Fibroblast of lung (primary cell): ENCODE measurements around the gene MANSC1. TPM values are rescaled to one million over a fixed set of nuclear protein-coding genes. Genes with fewer than 3 reads are reported as not detected.

Source experiments
- DNase-seq, 2 donors: peaks; one replicate each; pipeline versions ENCODE4 v3.0.0 to v3.0.0-alpha.2; 2010; ENCODE audit warnings: low read depth in 2 of 2
- H2AFZ ChIP-seq: 2 replicates; pipeline ENCODE4 v1.5.1; 2012; ENCODE audit warnings: low read length, control low read depth, inconsistent platforms
- H3K27ac ChIP-seq: 2 replicates; pipeline ENCODE4 v1.5.1; 2011; ENCODE audit warnings: low read length, control low read depth; ENCODE audit not compliant: insufficient read depth
- H3K27me3 ChIP-seq: 2 replicates; pipeline ENCODE4 v1.5.1; 2011; ENCODE audit warnings: mild to moderate bottlenecking, low read length; ENCODE audit not compliant: control insufficient read depth, insufficient read depth
- H3K36me3 ChIP-seq: 2 replicates; pipeline ENCODE4 v1.5.1; 2011; ENCODE audit warnings: low read length; ENCODE audit not compliant: control insufficient read depth, insufficient read depth
- H3K4me1 ChIP-seq: 2 replicates; pipeline ENCODE4 v1.5.1; 2011; ENCODE audit warnings: low read length; ENCODE audit not compliant: control insufficient read depth, insufficient read depth; ENCODE audit errors: extremely low read depth
- H3K4me2 ChIP-seq: 2 replicates; pipeline ENCODE4 v1.5.1; 2011; ENCODE audit warnings: low read length, control low read depth; ENCODE audit not compliant: insufficient read depth; ENCODE audit errors: extremely low read depth
- H3K4me3 ChIP-seq, 4 experiments: fragments of 200-600 bp in 1 of 4; sonication (generic) in 1 of 4; replicated peaks in 1 of 4; 2 replicates each; pipeline ENCODE4 v1.5.1; 2011 to 2016; ENCODE audit warnings: low read length in 4 of 4, low read depth in 3 of 4, mild to moderate bottlenecking in 3 of 4, control low read depth in 2 of 4, inconsistent platforms in 1 of 4, mixed read lengths in 1 of 4; ENCODE audit not compliant: insufficient read depth in 1 of 4; ENCODE audit errors: control extremely low read depth in 1 of 4
- H3K79me2 ChIP-seq: 2 replicates; pipeline ENCODE4 v1.5.1; 2012; ENCODE audit warnings: mild to moderate bottlenecking, low read length, inconsistent platforms; ENCODE audit not compliant: control insufficient read depth, insufficient read depth
- H3K9ac ChIP-seq: 2 replicates; pipeline ENCODE4 v1.5.1; 2011; ENCODE audit warnings: mild to moderate bottlenecking, low read length, control low read depth; ENCODE audit not compliant: insufficient read depth
- H3K9me3 ChIP-seq: 2 replicates; pipeline ENCODE4 v1.5.1; 2012; ENCODE audit warnings: low read depth, low read length; ENCODE audit not compliant: control insufficient read depth, insufficient read depth
- H4K20me1 ChIP-seq: 2 replicates; pipeline ENCODE4 v1.5.1; 2011; ENCODE audit warnings: low read length; ENCODE audit not compliant: control insufficient read depth, insufficient read depth; ENCODE audit errors: extremely low read depth
- CTCF ChIP-seq, 2 donors: IDR thresholded peaks in 1 of 2; conservative IDR thresholded peaks in 1 of 2; 1 replicate in 1 of 2; 2 replicates in 1 of 2; pipeline ENCODE4 v1.5.1; 2011 to 2012; ENCODE audit warnings: low read length in 2 of 2, control low read depth in 1 of 2, inconsistent platforms in 1 of 2, low read depth in 1 of 2, mild to moderate bottlenecking in 1 of 2
- EZH2 ChIP-seq: IDR thresholded peaks from 2 replicates; pipeline ENCODE4 v1.5.1; 2012; ENCODE audit warnings: low read length, control low read depth, mild to moderate bottlenecking; ENCODE audit errors: missing control alignments
- polyA plus RNA-seq, 2 donors: library from polyadenylated mRNA; depleted of rRNA in 1 of 2; stranded (reverse) in 1 of 2; unstranded in 1 of 2; fragments of >200 nt; gene quantifications; 2 replicates each; pipeline ENCODE4 v1.2.1, GENCODE V29; 2011 to 2012; ENCODE audit warnings: missing spikeins in 1 of 2
- total RNA-seq: library from RNA; depleted of rRNA; stranded (reverse); fragments of >200 nt; gene quantifications from 2 replicates; pipeline ENCODE4 v1.2.1, GENCODE V29; 2014

MANSC1 gene
- total and polyA plus RNA-seq, 2 donors (not counting 1 experiment from before 2014, with no cell fraction given), result 1.8 to 3.7 TPM

- H3K9me3 ChIP-seq, result no peaks in the 10 kb centered on the region
- H4K20me1 ChIP-seq, result no peaks in the 10 kb centered on the region
- no peak overlapping the region for H3K9ac ChIP-seq
- no peak overlapping the region for H3K27ac ChIP-seq
- peak; percentile 81 to 98 for DNase-seq
- H3K36me3 ChIP-seq, result no peaks in the 10 kb centered on the region
- H3K4me1 ChIP-seq, result peaks cover 2% of the 10 kb centered on the region
- no peak overlapping the region for H3K4me3 ChIP-seq
- TF ChIP-seq EZH2 (no peak), CTCF (conservative IDR thresholded peaks at IDR 0.05 in 1 of 2, IDR thresholded peaks at IDR 0.05 in 1 of 2; ENCODE audit: low read depth in 1 of 2, low read length in 2 of 2) (no peak)
- no peak overlapping the region for H3K4me2 ChIP-seq
- H2AFZ ChIP-seq, result no peak overlapping the region
- H3K27me3 ChIP-seq, result no peaks in the 10 kb centered on the region
- H3K79me2 ChIP-seq, result no peaks in the 10 kb centered on the region
These were observed 16.4 kb downstream of the MANSC1 start for GRCh38 chr12:12333407-12334366.

GRCh38 chr12:12331896-12332295, 18.1 kb downstream of the MANSC1 start:
- Histone ChIP-seq H4K20me1 (no peaks in the 10 kb centered on the region), H3K27me3 (no peaks in the 10 kb centered on the region), H3K9ac (no peak overlapping the region), H3K4me2 (no peak overlapping the region), H3K9me3 (no peaks in the 10 kb centered on the region), H2AFZ (no peak overlapping the region), H3K4me3 (no peak overlapping the region), H3K27ac (no peak overlapping the region), H3K4me1 (peaks cover 2% of the 10 kb centered on the region), H3K79me2 (no peaks in the 10 kb centered on the region), H3K36me3 (no peaks in the 10 kb centered on the region)
- TF ChIP-seq CTCF (conservative IDR thresholded peaks at IDR 0.05 in 1 of 2, IDR thresholded peaks at IDR 0.05 in 1 of 2; ENCODE audit: low read depth in 1 of 2, low read length in 2 of 2), result no peak
- TF ChIP-seq EZH2, result no peak
- no peak for DNase-seq

GRCh38 chr12:12331244-12331771, 18.7 kb downstream of the MANSC1 start:
- Histone ChIP-seq H2AFZ (no peak overlapping the region), H3K27ac (no peak overlapping the region), H3K4me3 (no peak overlapping the region), H3K4me2 (no peak overlapping the region), H3K9ac (no peak overlapping the region), H3K9me3 (no peaks in the 10 kb centered on the region), H3K79me2 (no peaks in the 10 kb centered on the region), H3K4me1 (peaks cover 2% of the 10 kb centered on the region), H3K36me3 (no peaks in the 10 kb centered on the region), H4K20me1 (no peaks in the 10 kb centered on the region), H3K27me3 (no peaks in the 10 kb centered on the region)
- DNase-seq, result peak in 1 of 2 donors; percentile 78
- TF ChIP-seq EZH2 (no peak), CTCF (conservative IDR thresholded peaks at IDR 0.05 in 1 of 2, IDR thresholded peaks at IDR 0.05 in 1 of 2; ENCODE audit: low read depth in 1 of 2, low read length in 2 of 2) (no peak)
